Stimulated activated CD4-positive, alpha-beta T cell treated with anti-CD3 and anti-CD28 coated beads, TNF-alpha, amount 100 ng/mL, for 48 hours (primary cell): ENCODE measurements around the gene PCSK7.
"Not testable (repeated sequence)": the region's sequence is repeated elsewhere in the genome, so short reads cannot be mapped to it uniquely, and the experiment has no call there.

Experiments
- DNase-seq, 3 donors: peaks; one replicate each; pipeline ENCODE4 v3.0.0-alpha.2; 2020; ENCODE audit warnings: low read depth in 3 of 3

PCSK7 gene

DNA sequence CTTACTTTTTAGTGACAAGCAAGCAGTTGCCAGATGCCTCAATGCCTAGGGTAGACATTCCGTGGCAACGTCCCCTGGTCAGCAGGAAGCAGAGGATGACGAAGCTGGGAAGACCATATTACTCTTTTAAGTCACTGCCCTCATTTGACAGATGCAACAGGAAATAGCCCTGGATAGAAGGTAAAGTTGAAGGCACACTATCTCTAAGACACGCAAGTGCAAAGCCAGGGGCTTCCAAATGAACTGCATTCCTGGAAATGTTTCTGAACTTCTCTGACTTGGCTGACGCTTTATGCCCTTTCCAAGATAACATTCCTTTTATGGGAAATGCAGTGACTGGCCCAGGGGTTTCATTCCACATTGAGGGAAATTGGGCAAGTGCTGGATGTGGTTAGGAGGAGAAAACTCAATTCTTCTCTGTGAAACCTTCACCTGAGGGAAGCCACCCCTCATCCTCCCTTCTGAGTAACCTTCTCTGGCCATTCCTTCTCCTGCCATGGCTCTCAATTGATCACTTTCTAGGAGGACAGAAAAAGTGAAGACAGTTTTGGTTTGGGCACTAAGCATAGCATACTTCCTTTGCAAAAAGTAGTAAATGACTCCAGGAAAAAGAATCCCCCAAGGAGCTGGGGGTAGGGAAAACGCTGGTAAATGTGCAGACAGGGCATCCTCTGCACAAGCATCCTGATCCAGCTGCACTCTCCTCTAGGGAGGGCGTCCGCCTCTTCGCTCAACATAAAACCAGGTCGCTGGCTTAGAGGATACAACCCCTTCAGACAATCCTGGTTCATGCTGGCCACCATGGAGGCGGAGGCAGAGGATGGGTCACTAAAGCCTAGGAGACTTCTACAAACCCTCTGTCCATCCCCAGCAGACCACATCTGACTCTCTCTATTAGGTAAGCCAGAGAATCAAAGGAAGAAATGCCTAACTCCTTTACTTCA, 14.5 kb downstream of the PCSK7 start:
- no peak for DNase-seq

DNA sequence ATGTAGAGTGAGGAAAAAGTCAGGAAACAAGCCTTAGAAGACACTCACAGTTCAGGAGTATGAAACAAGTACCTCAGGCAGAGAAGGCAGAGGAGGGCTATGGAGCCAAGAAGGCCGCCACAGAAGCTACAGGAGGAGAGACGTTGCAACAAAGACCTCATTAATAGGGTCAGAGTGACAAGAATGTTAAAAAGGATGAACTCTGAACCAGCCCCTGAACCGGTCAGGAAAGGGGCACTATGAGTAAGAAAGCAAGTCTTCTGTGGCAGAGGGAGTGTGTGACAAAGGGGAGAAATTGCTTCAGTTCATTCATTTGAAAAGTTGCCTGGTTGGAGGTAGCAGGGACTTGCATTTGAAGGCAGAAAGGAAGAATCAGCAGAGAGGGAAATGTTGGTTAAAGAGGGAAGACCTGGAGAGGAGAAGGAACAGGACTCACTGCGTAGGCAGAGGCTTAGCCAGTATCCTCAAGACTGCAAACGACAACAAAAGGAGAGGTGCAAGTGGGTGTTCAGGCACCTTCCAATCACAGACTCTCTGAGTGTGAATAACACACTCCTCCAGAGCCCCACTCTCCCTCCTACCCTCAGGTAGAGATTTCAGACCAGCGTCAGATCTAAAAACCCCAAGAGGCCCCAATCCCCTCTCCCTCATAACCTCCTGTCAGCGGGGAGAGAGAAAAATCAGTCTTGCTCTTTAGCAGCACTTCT, 17.3 kb downstream of the PCSK7 start:
- DNase-seq = no peak

DNA sequence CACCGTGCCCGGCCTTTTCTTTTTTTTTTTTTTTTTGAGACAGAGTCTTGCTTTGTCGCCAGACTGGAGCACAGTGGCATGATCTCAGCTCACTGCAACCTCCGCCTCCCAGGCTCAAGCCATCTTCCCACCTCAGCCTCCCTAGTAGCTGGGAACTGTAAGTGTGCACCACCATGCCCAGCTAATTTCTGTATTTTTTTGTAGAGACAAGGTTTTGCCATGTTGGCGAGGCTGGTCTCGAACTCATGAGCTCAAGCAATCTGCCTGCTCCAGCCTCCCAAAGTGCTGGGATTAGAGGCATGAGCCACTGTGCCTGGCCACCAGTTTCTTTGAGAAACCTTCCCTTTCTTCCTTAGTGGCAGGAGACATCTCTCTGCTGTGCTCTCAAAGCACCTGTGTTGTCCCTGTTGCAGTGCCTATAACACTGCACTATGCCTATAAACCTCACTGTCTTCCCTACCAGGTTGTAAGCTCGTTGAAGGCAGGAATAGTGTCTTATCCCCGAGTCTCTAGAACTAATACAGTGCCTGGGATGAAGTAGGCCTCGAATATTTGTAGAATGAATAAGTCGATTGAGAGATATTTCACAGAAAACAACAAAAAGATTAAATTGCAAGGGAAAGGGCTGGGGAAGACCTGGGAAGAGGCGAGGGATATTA, 19.0 kb downstream of the PCSK7 start:
- DNase-seq = no peak

DNA sequence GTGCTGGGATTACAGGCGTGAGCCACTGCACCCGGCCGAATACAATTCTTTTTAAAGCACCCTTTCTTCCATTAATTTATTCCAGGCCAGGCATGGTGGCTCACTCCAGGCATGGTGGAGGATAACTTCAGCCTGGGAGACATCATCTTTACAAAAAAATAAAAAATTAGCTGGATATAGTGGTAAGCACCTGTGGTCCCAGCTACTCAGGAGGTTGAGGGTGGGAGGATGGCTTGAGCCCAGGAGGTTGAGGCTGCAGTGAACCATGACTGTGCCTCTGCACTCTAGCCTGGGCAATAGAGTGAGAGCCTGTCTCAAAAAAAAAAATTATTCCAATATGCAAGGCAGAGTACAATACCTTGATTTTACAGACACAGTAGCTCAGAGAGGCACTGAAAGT, 21.3 kb downstream of the PCSK7 start:
- no peak for DNase-seq

DNA sequence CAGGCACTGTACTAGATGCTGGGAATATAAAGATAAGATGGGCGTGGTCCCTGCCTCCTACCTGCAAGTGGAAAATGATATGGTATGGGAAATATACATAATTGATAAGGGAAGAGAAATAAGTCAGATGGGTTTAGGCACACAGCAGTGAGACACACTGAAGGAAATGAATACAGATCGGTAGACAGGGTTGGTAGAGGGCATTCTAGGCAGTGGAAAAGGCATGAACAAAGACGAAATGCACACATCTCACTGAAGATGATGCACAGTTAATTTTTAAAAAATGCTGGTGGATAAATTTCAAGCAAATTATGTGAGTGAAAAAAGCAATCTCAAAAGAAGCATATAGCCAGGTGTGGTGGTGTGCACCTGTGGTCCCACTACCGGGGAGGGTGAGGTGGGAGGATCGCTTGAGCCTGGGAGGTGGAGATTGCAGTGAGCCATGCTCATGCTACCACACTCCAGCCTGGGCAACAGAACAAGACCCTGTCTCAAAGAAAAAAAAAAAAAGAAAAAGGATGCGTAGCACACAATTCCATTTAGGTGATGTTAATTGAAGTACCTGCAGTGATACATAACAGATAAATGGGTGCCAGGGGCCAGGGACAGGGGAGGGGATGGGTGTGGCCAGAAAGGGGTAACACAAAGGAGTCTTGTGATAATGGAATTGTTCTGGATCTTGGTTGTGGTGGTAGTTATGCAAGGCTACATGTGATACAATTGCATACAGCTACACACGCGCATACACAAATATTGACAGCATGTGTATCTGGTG, 22.3 kb downstream of the PCSK7 start:
- DNase-seq = not testable (repeated sequence)

DNA sequence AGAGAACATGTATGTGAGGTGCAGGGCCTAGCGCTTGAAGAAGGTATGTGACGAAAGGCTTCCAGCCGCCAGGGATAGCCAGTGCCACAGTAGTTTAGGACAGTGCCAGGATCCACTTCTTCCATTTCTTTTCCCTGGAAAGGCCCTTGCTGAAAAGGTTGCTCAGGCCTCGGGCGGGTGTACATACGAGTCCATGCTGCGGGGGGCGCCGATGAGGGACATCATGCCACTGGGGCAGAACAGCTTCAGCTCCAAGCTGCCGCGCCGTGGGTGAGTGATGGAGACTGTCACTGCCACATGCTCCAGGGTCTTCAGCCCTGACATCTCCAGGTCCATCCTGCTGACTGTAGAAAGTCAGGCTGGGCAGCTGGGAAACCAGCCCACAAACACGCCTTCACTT, 23.2 kb downstream of the PCSK7 start:
- DNase-seq = not testable (repeated sequence)

DNA sequence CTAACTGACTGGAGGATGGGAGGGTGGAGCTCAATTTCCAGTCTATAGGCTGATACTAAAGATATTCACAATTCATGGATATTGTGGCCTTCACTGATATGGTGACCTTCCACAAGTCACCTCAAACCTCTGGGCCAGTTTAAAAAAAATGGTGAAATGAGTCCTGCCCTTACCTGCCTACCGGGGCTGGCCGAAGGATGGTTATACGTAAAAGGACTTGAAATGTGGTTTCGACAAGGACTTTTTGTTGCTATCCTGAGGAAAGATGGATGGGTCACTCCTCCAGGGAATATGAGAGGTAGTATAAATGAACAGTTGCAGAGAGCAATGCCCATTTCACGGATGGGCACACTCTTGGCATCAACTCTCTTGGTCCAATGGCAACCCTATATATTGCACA, 24.4 kb downstream of the PCSK7 start:
- not testable (repeated sequence) for DNase-seq

DNA sequence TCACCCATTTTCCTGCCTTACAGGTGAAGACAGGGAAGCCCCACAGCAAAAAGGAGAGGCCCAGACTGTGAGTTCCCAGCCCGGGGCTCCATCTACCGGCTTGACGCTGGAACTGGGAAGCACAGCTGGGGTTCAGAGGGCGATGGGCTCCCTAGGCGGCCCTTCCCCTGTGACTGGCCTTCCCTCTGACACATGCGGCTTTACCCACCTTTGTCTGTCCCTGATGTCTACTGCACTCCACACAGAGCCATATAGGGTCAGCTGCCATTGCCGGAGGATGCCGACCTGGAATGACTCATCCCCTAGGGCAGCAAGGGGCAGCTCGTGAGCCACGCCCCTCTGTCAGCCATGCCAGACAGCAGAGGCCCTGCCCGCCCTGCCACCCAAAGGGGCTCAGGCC, 25.0 kb downstream of the PCSK7 start:
- DNase-seq = not testable (repeated sequence)

DNA sequence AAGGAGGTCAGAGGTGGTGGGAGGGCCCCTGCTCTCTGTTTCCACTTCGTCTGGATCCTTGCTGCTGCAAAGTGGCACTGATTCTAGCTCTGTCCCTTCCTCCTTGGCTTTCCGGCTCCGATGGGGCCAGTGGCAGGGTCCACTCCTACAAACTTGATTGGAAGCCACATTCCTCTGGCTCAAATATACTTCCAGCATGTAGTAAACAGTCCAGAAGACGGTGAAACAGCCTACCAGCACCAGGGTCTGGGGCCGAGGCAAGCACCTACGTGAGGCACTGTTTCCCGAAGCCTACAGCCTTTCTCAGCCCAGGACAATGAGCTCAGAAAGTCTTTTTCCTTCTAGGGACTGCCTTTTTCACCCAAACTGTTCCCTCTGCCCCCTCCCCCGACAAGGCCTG, 25.8 kb downstream of the PCSK7 start:
- not testable (repeated sequence) for DNase-seq

DNA sequence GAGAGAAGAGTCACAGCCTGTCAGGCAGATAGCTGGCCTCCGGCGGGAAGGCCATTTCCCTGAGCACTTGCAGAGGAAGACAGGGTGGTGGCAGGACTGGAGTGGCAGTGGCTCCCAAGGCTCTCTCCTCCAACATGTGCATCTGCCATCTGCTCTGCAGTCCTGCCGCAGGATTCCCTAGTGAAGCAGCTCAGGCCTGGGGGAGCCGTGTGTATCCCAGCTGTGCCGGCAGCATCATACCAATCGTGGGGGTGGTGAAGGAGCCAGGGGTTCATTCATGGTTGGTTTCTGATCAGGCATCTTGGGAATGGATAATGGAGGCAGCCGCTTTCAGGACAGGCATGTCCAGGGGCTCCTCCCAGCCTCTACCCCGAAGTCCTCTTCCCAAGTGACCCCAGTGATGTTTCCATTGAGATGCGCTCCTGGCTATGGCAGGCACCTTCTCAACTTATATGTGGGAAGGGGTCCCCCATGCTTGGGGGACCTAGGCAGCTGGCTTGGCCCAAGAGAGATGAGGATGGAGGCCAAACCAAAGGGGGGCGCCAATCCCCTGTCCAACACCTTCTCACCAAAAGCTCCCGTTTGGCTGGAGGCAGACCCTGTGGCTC, 26.6 kb downstream of the PCSK7 start:
- DNase-seq = no peak

DNA sequence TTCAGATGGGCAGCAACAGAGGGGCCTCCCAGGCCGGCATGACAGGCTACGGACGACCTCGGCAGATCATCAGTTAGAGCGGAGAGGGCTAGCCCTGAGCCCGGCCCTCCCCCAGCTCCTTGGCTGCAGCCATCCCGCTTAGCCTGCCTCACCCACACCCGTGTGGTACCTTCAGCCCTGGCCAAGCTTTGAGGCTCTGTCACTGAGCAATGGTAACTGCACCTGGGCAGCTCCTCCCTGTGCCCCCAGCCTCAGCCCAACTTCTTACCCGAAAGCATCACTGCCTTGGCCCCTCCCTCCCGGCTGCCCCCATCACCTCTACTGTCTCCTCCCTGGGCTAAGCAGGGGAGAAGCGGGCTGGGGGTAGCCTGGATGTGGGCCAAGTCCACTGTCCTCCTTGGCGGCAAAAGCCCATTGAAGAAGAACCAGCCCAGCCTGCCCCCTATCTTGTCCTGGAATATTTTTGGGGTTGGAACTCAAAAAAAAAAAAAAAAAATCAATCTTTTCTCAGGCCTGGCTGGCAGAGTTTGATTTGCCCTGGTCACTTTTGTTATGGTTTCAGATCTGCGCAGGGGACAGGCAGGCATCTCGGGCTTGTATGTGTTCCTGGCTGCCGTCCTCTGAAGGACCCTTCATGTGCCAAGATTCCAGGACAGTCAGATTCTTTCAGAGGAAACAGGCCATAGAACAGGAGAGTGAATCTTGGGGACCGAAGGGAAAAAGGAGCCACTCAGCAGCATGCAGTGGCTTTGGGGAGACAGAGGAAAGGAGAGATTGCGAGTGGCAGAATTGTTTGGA, 27.4 kb downstream of the PCSK7 start:
- DNase-seq = no peak

DNA sequence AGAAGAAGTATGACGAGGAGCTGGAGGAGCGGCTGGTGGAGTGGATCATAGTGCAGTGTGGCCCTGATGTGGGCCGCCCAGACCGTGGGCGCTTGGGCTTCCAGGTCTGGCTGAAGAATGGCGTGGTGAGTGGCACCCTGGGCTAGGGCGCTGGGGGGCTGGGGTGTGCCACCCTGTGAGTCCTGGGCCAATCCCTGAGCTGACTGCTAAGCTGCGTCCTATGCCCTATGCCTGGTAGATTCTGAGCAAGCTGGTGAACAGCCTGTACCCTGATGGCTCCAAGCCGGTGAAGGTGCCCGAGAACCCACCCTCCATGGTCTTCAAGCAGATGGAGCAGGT, 28.8 kb downstream of the PCSK7 start:
- no peak for DNase-seq

DNA sequence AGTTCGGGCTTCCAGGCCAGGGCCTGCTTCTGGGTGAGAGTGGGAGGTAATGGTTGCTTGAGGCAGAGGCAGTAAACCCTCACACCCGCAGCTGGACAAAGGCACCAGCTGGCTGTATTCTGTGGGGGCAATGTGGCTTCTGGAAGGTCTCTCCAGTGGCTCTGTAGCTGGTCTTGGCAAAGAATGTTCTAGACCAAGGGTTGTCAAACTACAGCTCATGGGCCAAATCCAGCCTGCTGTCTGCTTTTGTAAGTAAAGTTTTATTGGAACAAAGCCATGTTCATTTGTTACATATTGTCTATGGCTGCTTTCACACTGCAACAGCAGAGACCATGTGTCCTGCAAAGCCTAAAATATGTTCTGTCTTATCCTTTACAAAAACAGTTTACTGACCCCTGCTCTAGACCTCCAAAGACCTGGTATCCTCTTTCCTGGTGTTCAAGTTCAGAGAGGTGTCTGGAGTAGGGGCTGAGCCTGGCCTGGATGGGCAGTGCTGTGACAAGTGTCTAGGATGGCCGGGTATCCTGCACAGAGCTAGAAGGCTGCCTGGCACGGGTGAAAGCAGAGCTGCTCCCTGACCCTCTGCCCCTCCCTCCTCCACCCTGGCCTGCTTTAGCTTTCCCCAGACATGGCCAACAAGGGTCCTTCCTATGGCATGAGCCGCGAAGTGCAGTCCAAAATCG, 29.3 kb downstream of the PCSK7 start:
- DNase-seq = no peak

DNA sequence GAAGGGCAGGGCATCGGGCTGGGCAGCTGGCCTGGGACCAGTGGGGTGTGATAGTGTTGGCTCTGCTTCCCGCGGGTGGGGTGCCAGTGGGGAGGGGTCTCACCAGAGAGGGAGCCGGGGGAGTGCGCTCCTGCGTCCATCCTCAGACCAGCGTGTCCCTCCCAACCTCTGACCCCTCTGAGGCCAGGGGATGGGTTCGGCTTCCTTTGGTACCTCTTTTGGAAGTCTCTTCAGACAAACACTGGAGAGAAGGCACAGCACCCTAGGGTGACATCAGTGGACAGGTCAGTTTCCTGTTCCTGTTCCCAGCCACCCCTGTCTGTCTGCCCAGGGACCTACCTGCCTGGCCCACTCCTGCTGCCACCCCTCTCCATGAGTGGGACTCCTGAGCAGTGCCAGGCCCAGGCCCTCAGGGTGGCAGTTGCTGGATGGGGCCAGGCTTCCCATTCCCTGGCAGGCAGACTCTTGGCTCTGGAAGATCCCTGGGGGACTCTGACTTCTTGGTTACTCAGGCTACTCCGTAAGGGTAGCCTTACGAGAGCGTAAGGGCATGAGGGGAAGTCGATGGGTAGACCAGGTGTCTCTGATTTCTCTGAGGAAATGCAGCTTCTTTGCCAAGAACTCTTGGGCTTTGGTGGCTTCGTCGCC, 30.1 kb downstream of the PCSK7 start:
- DNase-seq = no peak

DNA sequence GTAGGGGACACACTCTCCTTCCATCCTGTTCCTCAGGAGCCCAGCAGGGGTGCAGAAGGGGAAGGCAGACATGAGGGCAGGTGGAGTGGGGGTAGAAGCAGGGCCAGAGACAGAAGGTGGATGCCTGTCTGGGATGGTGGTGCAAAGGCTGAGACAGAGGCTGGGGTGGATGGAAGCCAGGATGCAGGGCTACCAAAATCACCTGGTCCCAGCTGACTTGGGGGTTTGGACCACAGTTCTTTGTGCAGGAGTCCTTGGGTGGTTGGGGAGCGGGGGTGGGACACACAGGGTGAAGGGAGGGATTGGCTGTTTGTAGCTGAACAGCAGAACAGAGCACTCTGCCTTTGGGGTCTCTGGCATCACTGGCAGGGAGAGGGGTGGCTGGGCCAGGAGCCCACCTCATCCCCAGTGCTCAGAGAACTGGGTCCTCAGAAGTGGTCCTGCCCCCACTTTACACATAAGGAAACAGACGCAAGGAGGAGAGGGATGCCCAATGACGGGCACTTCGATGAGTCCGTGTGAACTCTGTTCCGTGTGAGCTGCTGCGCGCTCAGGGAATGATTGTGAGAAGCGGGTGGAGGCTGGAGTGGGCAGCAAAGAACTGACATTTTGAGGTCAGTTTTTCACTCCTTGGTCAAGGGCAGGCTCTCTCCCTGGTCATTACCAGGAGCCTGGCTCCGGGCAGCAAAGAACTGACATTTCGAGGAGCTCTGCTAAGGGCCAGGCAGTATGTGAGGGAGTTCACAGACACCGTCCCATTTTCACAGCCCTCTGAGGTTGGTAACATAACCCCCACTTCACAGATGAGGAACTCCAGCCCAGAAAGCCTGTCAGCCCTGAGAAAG, 30.8 kb downstream of the PCSK7 start:
- no peak for DNase-seq

DNA sequence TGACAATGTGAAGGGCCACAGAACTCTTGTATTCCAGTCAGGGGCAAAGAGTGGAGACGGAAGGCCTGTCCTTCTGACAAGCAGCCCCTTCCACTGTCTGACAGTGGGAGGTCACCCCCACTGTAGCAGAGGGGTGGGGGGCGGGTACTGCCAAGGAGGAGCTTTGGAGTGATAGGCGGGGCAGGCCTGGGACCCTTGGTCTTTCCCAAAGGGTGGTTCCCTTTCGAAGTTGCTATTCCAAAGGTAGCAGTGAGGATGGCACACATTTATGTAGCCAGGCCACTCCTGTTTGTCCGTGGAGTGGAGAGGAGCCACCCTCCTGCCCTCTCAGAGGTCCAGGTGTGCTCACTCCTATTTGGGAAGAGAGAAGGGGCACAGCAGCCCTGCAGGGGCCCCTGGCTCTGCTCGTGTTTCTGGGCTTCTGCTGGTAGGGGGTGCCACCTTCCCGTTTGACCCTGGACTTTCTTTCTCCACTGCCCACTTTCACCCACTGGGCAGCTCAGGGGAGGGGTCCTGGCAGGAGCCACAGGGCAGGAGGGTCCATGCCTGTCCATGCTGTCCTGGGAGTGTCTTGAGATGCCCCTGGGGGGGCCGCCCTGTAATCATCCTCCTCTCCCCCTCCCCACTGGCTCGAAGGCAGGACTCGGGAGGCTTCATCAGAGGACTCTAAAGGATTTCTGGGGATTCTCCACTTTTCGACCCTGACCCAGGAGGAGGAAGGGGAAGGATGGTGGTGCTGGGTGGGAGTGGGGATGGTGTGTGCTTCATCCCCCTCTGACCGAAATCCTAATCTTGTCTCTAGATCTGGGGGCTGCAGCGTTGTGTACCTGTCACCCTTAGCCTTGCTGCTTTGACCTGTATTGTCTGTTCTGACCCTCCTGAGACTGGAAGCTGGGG, 31.7 kb downstream of the PCSK7 start:
- DNase-seq = no peak
